ENCODE data around the gene TMEM92. TPM values are rescaled to one million over a fixed set of nuclear protein-coding genes. Genes with fewer than 3 reads are reported as not detected.

TMEM92 gene
- total and polyA plus RNA-seq, 2 of the 13 experiments (the other 11 are each of a cell fraction or from before 2014, with no cell fraction given) = 0.07 TPM; not detected in 1

DNA sequence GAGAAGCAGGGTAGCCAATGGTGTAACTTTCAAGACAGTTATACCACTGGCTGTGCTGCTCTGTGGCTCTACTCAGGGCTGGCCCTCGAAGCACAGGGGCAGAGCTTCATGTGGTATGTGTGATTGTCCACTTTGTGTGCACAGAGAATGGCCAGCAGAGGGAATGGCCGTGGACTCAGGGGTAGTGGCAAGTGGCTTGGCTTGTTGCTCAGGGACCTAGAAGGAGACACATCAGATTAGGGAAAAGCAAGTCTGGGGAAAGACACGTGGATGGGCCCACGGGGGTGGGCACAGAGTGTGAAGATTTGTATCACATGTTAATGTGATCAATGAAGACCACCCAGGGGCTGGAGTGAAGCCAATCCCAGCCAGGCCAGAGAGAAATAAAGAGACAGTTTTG lies 51.6 kb downstream of the TMEM92 start:
- H3K27ac ChIP-seq (ENCODE audit: extremely low read length, insufficient read depth, low read length) = no peak overlapping the region
- intact Hi-C loops (cut with micrococcal nuclease; ENCODE audit: unreplicated experiment) = no loop called here
- no peak for DNase-seq (ENCODE audit: low spot score)
- no TSS peak for BruUV-seq (replicated peaks)
- no peak overlapping the region for H3K9ac ChIP-seq (ENCODE audit: insufficient read depth, low read depth, low read length)
- ATAC-seq = no peak; the same call in 2 of the 3 replicates
- no peaks in the 10 kb centered on the region for H3K36me3 ChIP-seq (replicated peaks in 1 of 2; ENCODE audit: control insufficient read depth in 1 of 2, insufficient read depth in 2 of 2, low read length in 2 of 2)
- no peak overlapping the region for H2AFZ ChIP-seq (ENCODE audit: low read length)
- no peaks in the 10 kb centered on the region for H3K4me1 ChIP-seq (ENCODE audit: insufficient read depth, low read length)
- H3K9me3 ChIP-seq (ENCODE audit: low read length) = no peaks in the 10 kb centered on the region
- in situ Hi-C loops (cut with HindIII; ENCODE audit: extremely low pct_ligation_motif_present, low pct_unique_long_range_greater_than_20kb) = no loop called here
- ChIA-PET POLR2A (no interaction called here), CTCF (ENCODE audit: low intra/inter-chr PET ratio, low total read pairs) (no interaction called here)
- no peak overlapping the region for H3K4me2 ChIP-seq (ENCODE audit: low read depth, low read length)
- H3K27me3 ChIP-seq (ENCODE audit: control insufficient read depth in 1 of 2, insufficient read depth in 2 of 2, low read length in 2 of 2) = peaks cover 10 to 34% of the 10 kb centered on the region in 2 experiments; a peak in 3 of 5 replicates
- H4K20me1 ChIP-seq (ENCODE audit: insufficient read depth, low read length) = no peaks in the 10 kb centered on the region
- WGBS (ENCODE audit: low lambda C conversion rate) = under 1% methylated on average over 4 of the region's 4 CpGs
- no peak for FAIRE-seq
- H3K79me2 ChIP-seq (ENCODE audit: insufficient read depth, low read length) = no peaks in the 10 kb centered on the region
- H3K4me3 ChIP-seq (replicated peaks in 1 of 3; ENCODE audit: insufficient read depth in 1 of 3, low read depth in 2 of 3, low read length in 3 of 3) = no peak overlapping the region
- TF ChIP-seq, protein P1, sequence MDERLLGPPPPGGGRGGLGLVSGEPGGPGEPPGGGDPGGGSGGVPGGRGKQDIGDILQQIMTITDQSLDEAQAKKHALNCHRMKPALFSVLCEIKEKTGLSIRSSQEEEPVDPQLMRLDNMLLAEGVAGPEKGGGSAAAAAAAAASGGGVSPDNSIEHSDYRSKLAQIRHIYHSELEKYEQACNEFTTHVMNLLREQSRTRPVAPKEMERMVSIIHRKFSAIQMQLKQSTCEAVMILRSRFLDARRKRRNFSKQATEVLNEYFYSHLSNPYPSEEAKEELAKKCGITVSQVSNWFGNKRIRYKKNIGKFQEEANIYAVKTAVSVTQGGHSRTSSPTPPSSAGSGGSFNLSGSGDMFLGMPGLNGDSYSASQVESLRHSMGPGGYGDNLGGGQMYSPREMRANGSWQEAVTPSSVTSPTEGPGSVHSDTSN (CRISPR knock-in tag; IDR thresholded peaks at IDR 0.05) = no peak
- TF ChIP-seq U2AF1 (optimal IDR thresholded peaks at IDR 0.05; ENCODE audit: low read depth, low read length) (no peak), ZNF101 (CRISPR knock-in tag; IDR thresholded peaks at IDR 0.05; ENCODE audit: borderline replicate concordance, low read depth) (no peak), ZNF83 (CRISPR knock-in tag; IDR thresholded peaks at IDR 0.05; ENCODE audit: borderline replicate concordance) (no peak), ZNF205 (CRISPR knock-in tag; IDR thresholded peaks at IDR 0.05) (no peak), ZNF446 (CRISPR knock-in tag; IDR thresholded peaks at IDR 0.05) (no peak), ZNF33A (CRISPR knock-in tag; IDR thresholded peaks at IDR 0.05; ENCODE audit: borderline replicate concordance) (no peak)
- TF ChIP-seq, protein P2, sequence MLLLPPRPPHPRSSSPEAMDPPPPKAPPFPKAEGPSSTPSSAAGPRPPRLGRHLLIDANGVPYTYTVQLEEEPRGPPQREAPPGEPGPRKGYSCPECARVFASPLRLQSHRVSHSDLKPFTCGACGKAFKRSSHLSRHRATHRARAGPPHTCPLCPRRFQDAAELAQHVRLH (CRISPR knock-in tag; IDR thresholded peaks at IDR 0.05; ENCODE audit: borderline replicate concordance, low read depth) = no peak
- TF ChIP-seq, protein P3, sequence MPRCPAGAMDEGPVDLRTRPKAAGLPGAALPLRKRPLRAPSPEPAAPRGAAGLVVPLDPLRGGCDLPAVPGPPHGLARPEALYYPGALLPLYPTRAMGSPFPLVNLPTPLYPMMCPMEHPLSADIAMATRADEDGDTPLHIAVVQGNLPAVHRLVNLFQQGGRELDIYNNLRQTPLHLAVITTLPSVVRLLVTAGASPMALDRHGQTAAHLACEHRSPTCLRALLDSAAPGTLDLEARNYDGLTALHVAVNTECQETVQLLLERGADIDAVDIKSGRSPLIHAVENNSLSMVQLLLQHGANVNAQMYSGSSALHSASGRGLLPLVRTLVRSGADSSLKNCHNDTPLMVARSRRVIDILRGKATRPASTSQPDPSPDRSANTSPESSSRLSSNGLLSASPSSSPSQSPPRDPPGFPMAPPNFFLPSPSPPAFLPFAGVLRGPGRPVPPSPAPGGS (CRISPR knock-in tag; IDR thresholded peaks at IDR 0.05) = no peak
- TF ChIP-seq, protein P4, sequence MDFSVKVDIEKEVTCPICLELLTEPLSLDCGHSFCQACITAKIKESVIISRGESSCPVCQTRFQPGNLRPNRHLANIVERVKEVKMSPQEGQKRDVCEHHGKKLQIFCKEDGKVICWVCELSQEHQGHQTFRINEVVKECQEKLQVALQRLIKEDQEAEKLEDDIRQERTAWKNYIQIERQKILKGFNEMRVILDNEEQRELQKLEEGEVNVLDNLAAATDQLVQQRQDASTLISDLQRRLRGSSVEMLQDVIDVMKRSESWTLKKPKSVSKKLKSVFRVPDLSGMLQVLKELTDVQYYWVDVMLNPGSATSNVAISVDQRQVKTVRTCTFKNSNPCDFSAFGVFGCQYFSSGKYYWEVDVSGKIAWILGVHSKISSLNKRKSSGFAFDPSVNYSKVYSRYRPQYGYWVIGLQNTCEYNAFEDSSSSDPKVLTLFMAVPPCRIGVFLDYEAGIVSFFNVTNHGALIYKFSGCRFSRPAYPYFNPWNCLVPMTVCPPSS (IDR thresholded peaks at IDR 0.05) = no peak
